SU-DHL-6 (cell line): ENCODE measurements around the gene PLIN4.

Source experiments
- CTCF ChIP-seq: fragments of 200-600 bp; sonication (generic); IDR thresholded peaks from one replicate; pipeline ENCODE4 v1.5.1; 2017; ENCODE audit warnings: antibody characterized with exemption, mild to moderate bottlenecking, low read length, moderate library complexity; ENCODE audit not compliant: insufficient read depth, poor library complexity, severe bottlenecking
- EZH2phosphoT487 ChIP-seq: fragments of 200-600 bp; sonication (generic), shearing (Covaris generic); conservative IDR thresholded peaks from 2 replicates; pipeline ENCODE4 v1.6.1; 2018; ENCODE audit warnings: mild to moderate bottlenecking, antibody characterized with exemption, low read length, moderate library complexity, mixed read lengths

- TF ChIP-seq CTCF: no peak
- no peak for TF ChIP-seq EZH2phosphoT487
Observed at GRCh38 chr19:4507804-4508203, 10.5 kb downstream of the PLIN4 start.
